SK-N-SH treated with all-trans-retinoic acid at 6 μM for 48 hours (cell line): ENCODE measurements around the gene CERK.

Source experiments
- ATAC-seq: fragments of 200-7000 bp; cut with Tn5 transposase; 3 replicates; pipeline ENCODE4 v1.9.1; 2020; ENCODE audit warnings: mild to moderate bottlenecking, moderate library complexity
- CSDC2 ChIP-seq: fragments of 250-450 bp; sonication (Bioruptor Pico); IDR thresholded peaks from 2 replicates; pipeline ENCODE4 v1.5.0; 2020; ENCODE audit warnings: mild to moderate bottlenecking, moderate library complexity
- GLIS3 ChIP-seq: fragments of 250-450 bp; sonication (Bioruptor Pico); IDR thresholded peaks from 2 replicates; pipeline ENCODE4 v1.5.0; 2020; ENCODE audit warnings: mild to moderate bottlenecking, moderate library complexity
- ISL1 ChIP-seq: fragments of 250-450 bp; sonication (Bioruptor Pico); IDR thresholded peaks from 2 replicates; pipeline ENCODE4 v2.1.2; 2022; ENCODE audit warnings: mild to moderate bottlenecking, moderate library complexity
- OSR1 ChIP-seq: fragments of 250-450 bp; sonication (Bioruptor Pico); IDR thresholded peaks from 2 replicates; pipeline ENCODE4 v1.8.0; 2022; ENCODE audit warnings: moderate library complexity, mild to moderate bottlenecking, inconsistent platforms
- PPARA ChIP-seq: fragments of 250-450 bp; sonication (Bioruptor Pico); IDR thresholded peaks from 2 replicates; pipeline ENCODE4 v1.5.0; 2020; ENCODE audit warnings: mild to moderate bottlenecking, borderline replicate concordance
- RARB ChIP-seq: fragments of 250-450 bp; sonication (Bioruptor Pico); IDR thresholded peaks from 2 replicates; pipeline ENCODE4 v1.8.0; 2021; ENCODE audit warnings: mild to moderate bottlenecking, moderate library complexity
- SNAI2 ChIP-seq: fragments of 250-450 bp; sonication (Bioruptor Pico); IDR thresholded peaks from 2 replicates; pipeline ENCODE4 v1.5.0; 2020; ENCODE audit warnings: mild to moderate bottlenecking, moderate library complexity
- TCF4 ChIP-seq: fragments of 250-450 bp; sonication (Bioruptor Pico); IDR thresholded peaks from 2 replicates; pipeline ENCODE4 v1.8.0; 2021; ENCODE audit warnings: mild to moderate bottlenecking, moderate library complexity, borderline replicate concordance
- TOX ChIP-seq: fragments of 250-450 bp; sonication (Bioruptor Pico); IDR thresholded peaks from 2 replicates; pipeline ENCODE4 v1.8.0; 2021; ENCODE audit warnings: mild to moderate bottlenecking, moderate library complexity, borderline replicate concordance
- ZC3H10 ChIP-seq: fragments of 250-450 bp; sonication (Bioruptor Pico); IDR thresholded peaks from 2 replicates; pipeline ENCODE4 v1.5.1; 2021; ENCODE audit warnings: mild to moderate bottlenecking, moderate library complexity
- ZFP3 ChIP-seq: fragments of 250-450 bp; sonication (Bioruptor Pico); IDR thresholded peaks from 2 replicates; pipeline ENCODE4 v1.5.0; 2020; ENCODE audit warnings: mild to moderate bottlenecking, moderate library complexity
- ZFP30 ChIP-seq: fragments of 450-650 bp; formaldehyde crosslinking; IDR thresholded peaks from 2 replicates; pipeline ENCODE4 v1.5.0; 2022; ENCODE audit warnings: mild to moderate bottlenecking, moderate library complexity
- ZNF70 ChIP-seq: fragments of 450-650 bp; formaldehyde crosslinking; IDR thresholded peaks from 2 replicates; pipeline ENCODE4 v1.5.0; 2020; ENCODE audit warnings: mild to moderate bottlenecking, moderate library complexity
- ZNF8 ChIP-seq: fragments of 450-650 bp; formaldehyde crosslinking; IDR thresholded peaks from 2 replicates; pipeline ENCODE4 v1.5.0; 2020; ENCODE audit warnings: mild to moderate bottlenecking, moderate library complexity
- TF ChIP-seq, protein P1 (sequence below): fragments of 250-450 bp; sonication (Bioruptor Pico); IDR thresholded peaks from 2 replicates; pipeline ENCODE4 v1.5.1; 2021; ENCODE audit warnings: mild to moderate bottlenecking, moderate library complexity
- TF ChIP-seq, protein P2 (sequence below): fragments of 250-450 bp; sonication (Bioruptor Pico); IDR thresholded peaks from 2 replicates; pipeline ENCODE4 v1.8.0; 2021; ENCODE audit warnings: low read depth, mild to moderate bottlenecking, moderate library complexity, borderline replicate concordance
- TF ChIP-seq, protein P3 (sequence below): fragments of 250-450 bp; sonication (Bioruptor Pico); IDR thresholded peaks from 2 replicates; pipeline ENCODE4 v1.8.0; 2020; ENCODE audit warnings: mild to moderate bottlenecking, moderate library complexity, borderline replicate concordance
- TF ChIP-seq, protein P4 (sequence below): fragments of 250-450 bp; sonication (Bioruptor Pico); IDR thresholded peaks from 2 replicates; pipeline ENCODE4 v1.5.0; 2020; ENCODE audit warnings: mild to moderate bottlenecking, moderate library complexity
- TF ChIP-seq, protein P5 (sequence below): fragments of 250-450 bp; sonication (Bioruptor Pico); IDR thresholded peaks from 2 replicates; pipeline ENCODE4 v1.5.1; 2020; ENCODE audit warnings: low read depth, mild to moderate bottlenecking, moderate library complexity

CERK gene

DNA sequence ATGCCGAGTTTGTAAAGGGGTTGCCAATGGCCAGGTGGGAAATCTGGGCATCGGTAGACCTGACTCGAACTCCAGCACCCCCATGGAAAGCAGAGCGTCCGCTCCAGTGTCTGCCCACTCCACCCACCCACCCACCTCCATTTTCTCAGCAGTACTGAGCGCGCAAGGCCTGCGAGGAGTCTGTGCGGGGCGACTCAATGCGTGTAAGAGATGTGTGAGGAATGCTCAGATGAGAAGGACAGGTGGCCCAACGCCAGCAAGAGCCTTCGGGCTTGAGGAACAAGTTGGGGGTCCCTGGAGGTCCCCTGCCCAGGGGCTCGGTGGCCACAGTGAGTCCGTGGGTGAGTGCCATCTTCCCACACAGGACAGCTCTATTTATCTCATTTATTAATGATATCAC is 50.6 kb downstream of the CERK start (continued):
- TF ChIP-seq, protein P1, sequence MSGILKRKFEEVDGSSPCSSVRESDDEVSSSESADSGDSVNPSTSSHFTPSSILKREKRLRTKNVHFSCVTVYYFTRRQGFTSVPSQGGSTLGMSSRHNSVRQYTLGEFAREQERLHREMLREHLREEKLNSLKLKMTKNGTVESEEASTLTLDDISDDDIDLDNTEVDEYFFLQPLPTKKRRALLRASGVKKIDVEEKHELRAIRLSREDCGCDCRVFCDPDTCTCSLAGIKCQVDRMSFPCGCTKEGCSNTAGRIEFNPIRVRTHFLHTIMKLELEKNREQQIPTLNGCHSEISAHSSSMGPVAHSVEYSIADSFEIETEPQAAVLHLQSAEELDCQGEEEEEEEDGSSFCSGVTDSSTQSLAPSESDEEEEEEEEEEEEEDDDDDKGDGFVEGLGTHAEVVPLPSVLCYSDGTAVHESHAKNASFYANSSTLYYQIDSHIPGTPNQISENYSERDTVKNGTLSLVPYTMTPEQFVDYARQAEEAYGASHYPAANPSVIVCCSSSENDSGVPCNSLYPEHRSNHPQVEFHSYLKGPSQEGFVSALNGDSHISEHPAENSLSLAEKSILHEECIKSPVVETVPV (CRISPR knock-in tag): no peak

DNA sequence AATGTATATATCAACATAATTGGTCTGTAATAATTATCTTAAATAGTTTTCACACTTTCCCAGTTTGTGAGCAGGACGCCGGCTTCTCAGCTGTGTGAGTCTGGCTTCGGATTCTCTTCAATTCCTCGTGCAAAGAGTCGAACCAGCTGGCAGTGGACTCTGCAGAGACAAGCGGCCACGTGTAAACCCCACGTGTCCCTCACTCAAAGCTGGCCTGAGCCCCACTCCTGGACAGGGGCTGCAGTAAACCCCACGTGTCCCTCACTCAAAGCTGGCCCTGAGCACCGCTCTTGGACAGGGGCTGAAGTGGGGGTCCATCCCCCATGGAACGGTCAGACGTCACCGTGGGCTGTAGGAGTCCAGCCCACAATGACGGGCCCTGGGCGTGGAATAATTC is 51.0 kb downstream of the CERK start:
- ATAC-seq: no peak
- TF ChIP-seq RARB (CRISPR knock-in tag): no peak
- no peak for TF ChIP-seq ISL1 (CRISPR knock-in tag)
- no peak for TF ChIP-seq ZNF8 (CRISPR knock-in tag)
- no peak for TF ChIP-seq ZFP3 (CRISPR knock-in tag)
- TF ChIP-seq, protein P2, sequence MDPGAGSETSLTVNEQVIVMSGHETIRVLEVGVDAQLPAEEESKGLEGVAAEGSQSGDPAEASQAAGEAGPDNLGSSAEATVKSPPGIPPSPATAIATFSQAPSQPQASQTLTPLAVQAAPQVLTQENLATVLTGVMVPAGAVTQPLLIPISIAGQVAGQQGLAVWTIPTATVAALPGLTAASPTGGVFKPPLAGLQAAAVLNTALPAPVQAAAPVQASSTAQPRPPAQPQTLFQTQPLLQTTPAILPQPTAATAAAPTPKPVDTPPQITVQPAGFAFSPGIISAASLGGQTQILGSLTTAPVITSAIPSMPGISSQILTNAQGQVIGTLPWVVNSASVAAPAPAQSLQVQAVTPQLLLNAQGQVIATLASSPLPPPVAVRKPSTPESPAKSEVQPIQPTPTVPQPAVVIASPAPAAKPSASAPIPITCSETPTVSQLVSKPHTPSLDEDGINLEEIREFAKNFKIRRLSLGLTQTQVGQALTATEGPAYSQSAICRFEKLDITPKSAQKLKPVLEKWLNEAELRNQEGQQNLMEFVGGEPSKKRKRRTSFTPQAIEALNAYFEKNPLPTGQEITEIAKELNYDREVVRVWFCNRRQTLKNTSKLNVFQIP (CRISPR knock-in tag): no peak
- TF ChIP-seq ZC3H10: no peak
- TF ChIP-seq ZFP30 (CRISPR knock-in tag): no peak
- TF ChIP-seq, protein P3, sequence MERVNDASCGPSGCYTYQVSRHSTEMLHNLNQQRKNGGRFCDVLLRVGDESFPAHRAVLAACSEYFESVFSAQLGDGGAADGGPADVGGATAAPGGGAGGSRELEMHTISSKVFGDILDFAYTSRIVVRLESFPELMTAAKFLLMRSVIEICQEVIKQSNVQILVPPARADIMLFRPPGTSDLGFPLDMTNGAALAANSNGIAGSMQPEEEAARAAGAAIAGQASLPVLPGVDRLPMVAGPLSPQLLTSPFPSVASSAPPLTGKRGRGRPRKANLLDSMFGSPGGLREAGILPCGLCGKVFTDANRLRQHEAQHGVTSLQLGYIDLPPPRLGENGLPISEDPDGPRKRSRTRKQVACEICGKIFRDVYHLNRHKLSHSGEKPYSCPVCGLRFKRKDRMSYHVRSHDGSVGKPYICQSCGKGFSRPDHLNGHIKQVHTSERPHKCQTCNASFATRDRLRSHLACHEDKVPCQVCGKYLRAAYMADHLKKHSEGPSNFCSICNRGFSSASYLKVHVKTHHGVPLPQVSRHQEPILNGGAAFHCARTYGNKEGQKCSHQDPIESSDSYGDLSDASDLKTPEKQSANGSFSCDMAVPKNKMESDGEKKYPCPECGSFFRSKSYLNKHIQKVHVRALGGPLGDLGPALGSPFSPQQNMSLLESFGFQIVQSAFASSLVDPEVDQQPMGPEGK (CRISPR knock-in tag): no peak

DNA sequence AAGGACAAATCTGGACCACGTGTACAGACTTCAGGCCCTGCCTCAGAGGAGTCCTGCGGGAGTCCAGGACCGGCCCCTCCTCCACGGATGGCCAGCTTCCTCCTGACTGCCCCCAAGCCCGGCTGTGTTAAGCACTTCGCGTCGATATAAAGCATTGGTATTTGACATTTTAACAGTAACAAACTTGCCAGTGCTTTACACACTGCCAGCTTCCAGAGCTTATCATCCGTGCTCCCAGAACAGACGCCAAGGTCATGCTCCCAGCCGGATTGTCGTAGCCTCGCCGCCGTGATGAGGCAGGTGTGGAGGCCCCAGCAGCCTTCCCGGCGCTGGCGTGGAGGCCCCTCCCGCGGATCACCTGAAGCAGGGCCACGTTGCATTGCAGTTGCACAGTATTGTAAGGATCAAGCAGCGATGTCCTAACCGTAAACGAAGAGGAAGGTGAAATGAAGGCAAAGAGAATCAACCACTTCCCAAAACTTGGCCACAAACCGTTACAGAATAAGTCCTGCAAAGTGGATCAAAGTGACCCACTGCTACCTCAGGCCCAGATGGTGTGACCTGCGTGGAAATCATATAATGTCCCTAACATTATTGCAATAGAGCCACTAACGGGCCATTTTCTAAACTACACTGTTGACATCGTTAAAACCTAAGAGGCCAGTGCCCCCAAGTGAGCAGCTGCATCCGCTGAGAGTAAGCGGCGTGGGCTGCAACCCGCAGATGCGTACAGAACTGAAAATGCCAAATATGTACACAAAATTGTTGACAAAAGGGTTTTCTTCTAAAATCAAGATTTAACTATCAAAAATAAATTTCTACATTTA is 51.6 kb downstream of the CERK start:
- ATAC-seq: no peak
- TF ChIP-seq, protein P3 (CRISPR knock-in tag): no peak
- TF ChIP-seq TCF4 (CRISPR knock-in tag) (no peak), SNAI2 (CRISPR knock-in tag) (no peak), ZFP3 (CRISPR knock-in tag) (no peak), ISL1 (CRISPR knock-in tag) (no peak), TOX (CRISPR knock-in tag) (no peak), PPARA (no peak), ZC3H10 (no peak), GLIS3 (CRISPR knock-in tag) (no peak), CSDC2 (CRISPR knock-in tag) (no peak), OSR1 (no peak)
- TF ChIP-seq, protein P4, sequence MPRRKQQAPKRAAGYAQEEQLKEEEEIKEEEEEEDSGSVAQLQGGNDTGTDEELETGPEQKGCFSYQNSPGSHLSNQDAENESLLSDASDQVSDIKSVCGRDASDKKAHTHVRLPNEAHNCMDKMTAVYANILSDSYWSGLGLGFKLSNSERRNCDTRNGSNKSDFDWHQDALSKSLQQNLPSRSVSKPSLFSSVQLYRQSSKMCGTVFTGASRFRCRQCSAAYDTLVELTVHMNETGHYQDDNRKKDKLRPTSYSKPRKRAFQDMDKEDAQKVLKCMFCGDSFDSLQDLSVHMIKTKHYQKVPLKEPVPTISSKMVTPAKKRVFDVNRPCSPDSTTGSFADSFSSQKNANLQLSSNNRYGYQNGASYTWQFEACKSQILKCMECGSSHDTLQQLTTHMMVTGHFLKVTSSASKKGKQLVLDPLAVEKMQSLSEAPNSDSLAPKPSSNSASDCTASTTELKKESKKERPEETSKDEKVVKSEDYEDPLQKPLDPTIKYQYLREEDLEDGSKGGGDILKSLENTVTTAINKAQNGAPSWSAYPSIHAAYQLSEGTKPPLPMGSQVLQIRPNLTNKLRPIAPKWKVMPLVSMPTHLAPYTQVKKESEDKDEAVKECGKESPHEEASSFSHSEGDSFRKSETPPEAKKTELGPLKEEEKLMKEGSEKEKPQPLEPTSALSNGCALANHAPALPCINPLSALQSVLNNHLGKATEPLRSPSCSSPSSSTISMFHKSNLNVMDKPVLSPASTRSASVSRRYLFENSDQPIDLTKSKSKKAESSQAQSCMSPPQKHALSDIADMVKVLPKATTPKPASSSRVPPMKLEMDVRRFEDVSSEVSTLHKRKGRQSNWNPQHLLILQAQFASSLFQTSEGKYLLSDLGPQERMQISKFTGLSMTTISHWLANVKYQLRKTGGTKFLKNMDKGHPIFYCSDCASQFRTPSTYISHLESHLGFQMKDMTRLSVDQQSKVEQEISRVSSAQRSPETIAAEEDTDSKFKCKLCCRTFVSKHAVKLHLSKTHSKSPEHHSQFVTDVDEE (CRISPR knock-in tag): no peak

DNA sequence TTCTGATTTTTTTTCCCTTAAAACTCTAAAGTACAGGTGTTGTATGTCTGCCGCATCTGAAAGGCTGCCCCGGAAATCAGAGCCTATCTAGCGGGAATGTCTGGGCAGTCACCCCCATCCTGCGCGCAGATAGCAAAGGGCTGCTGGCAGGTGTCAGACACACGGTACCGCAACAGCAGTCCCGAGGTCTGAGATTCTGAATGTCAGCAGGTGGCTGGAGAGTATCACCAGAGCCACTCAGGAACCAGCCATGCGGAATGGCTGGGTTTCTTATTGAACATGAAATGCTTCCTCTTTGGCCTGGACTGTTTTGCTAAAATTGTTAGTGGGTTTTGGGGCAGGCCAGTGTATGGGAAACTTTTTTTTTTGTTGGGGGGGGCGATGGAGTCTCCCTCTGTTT is 53.3 kb downstream of the CERK start:
- no peak for ATAC-seq
- TF ChIP-seq TOX (CRISPR knock-in tag): no peak
- TF ChIP-seq, protein P4 (CRISPR knock-in tag): no peak
- TF ChIP-seq ZNF70 (CRISPR knock-in tag): no peak
- no peak for TF ChIP-seq GLIS3 (CRISPR knock-in tag)
- TF ChIP-seq, protein P5, sequence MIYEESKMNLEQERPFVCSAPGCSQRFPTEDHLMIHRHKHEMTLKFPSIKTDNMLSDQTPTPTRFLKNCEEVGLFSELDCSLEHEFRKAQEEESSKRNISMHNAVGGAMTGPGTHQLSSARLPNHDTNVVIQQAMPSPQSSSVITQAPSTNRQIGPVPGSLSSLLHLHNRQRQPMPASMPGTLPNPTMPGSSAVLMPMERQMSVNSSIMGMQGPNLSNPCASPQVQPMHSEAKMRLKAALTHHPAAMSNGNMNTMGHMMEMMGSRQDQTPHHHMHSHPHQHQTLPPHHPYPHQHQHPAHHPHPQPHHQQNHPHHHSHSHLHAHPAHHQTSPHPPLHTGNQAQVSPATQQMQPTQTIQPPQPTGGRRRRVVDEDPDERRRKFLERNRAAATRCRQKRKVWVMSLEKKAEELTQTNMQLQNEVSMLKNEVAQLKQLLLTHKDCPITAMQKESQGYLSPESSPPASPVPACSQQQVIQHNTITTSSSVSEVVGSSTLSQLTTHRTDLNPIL (CRISPR knock-in tag): no peak
- TF ChIP-seq, protein P2 (CRISPR knock-in tag): no peak
- TF ChIP-seq ZFP3 (CRISPR knock-in tag): no peak
